ENCODE results near the gene CT47C1. TPM values are rescaled to one million over a fixed set of nuclear protein-coding genes. Genes with fewer than 3 reads are reported as not detected.

The CT47C1 gene
- total RNA-seq, 1 experiment from 2014 or later, result not detected

DNA sequence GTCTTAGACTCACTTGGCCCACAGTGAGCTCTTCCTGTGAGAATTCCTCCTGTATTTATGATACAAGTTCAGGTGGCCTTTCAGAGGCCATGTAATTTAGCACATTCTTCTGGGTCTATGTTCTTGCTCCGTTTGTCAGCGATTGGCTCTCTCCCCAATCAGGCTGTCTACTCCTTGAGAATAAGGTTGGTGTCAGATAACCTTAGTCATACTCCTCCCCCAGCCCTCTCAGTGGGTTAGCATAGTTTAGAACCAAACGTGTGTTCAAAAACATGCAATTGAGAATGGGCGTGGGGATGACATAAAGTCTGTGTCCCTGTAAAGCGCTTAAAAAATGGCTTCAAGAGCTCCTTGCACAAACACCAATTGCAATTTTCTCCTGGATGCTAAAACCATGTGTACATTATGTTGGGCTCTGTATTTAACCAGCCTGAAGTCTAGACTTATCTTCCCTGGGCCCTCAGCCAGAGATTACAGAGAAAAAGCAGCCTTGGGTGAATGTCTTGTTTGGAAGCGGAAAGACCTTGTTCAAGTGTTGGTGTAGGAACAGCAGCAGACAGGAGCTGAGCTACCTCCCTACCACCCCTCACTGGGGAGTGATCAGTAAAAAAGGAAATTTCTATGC lies 9.9 kb upstream of the CT47C1 start:
- no peak overlapping the region for H3K4me3 ChIP-seq (ENCODE audit: low read depth in 2 of 2, low read length in 2 of 2)
- DNase-seq (ENCODE audit: low read depth, low spot score) (no peak), ATAC-seq (no peak)
- no TSS peak for BruUV-seq (replicated peaks)
- H3K9me3 ChIP-seq (ENCODE audit: control insufficient read depth, insufficient read depth, low read depth, low read length), result no peaks in the 10 kb centered on the region
- in situ Hi-C loops (cut with HindIII; ENCODE audit: low pct_unique_long_range_greater_than_20kb, low sequenced_read_pairs), result no loop called here
- intact Hi-C loops (cut with micrococcal nuclease; ENCODE audit: unreplicated experiment), result no loop called here
- no peaks in the 10 kb centered on the region for H3K36me3 ChIP-seq (ENCODE audit: control insufficient read depth, insufficient read depth, low read length)
- TF ChIP-seq SIN3A (IDR thresholded peaks at IDR 0.05; ENCODE audit: borderline replicate concordance, insufficient read depth, low read depth, low read length) (no peak), POLR2AphosphoS5 (IDR thresholded peaks at IDR 0.05; ENCODE audit: low read depth, low read length) (no peak), CTCF (IDR thresholded peaks at IDR 0.05) (no peak), TCF7L2 (IDR thresholded peaks at IDR 0.05; ENCODE audit: low read depth, low read length) (no peak)
- TF ChIP-seq, protein P1, sequence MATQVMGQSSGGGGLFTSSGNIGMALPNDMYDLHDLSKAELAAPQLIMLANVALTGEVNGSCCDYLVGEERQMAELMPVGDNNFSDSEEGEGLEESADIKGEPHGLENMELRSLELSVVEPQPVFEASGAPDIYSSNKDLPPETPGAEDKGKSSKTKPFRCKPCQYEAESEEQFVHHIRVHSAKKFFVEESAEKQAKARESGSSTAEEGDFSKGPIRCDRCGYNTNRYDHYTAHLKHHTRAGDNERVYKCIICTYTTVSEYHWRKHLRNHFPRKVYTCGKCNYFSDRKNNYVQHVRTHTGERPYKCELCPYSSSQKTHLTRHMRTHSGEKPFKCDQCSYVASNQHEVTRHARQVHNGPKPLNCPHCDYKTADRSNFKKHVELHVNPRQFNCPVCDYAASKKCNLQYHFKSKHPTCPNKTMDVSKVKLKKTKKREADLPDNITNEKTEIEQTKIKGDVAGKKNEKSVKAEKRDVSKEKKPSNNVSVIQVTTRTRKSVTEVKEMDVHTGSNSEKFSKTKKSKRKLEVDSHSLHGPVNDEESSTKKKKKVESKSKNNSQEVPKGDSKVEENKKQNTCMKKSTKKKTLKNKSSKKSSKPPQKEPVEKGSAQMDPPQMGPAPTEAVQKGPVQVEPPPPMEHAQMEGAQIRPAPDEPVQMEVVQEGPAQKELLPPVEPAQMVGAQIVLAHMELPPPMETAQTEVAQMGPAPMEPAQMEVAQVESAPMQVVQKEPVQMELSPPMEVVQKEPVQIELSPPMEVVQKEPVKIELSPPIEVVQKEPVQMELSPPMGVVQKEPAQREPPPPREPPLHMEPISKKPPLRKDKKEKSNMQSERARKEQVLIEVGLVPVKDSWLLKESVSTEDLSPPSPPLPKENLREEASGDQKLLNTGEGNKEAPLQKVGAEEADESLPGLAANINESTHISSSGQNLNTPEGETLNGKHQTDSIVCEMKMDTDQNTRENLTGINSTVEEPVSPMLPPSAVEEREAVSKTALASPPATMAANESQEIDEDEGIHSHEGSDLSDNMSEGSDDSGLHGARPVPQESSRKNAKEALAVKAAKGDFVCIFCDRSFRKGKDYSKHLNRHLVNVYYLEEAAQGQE (IDR thresholded peaks at IDR 0.05; ENCODE audit: insufficient read depth in 1 of 2, low read depth in 2 of 2, low read length in 1 of 2), result no peak
- ChIA-PET POLR2A (no interaction called here), CTCF (interaction anchor here (0.6 kb wide), 1 partner anchor 9 kb away, joined by 4 read pairs; no protein-coding TSS in a partner anchor)
- no peaks in the 10 kb centered on the region for H3K27me3 ChIP-seq (ENCODE audit: control insufficient read depth, insufficient read depth, low read length)
- H3K27ac ChIP-seq (ENCODE audit: low read length), result no peak overlapping the region
- peaks cover 4% of the 10 kb centered on the region; the same call in 1 of the 2 replicates for H3K4me1 ChIP-seq (ENCODE audit: control insufficient read depth, insufficient read depth, low read length)

- DNase-seq (ENCODE audit: low read depth, low spot score), result no peak
- Histone ChIP-seq H3K4me1 (ENCODE audit: control insufficient read depth, insufficient read depth, low read length) (peaks cover 4% of the 10 kb centered on the region; the same call in 1 of the 2 replicates), H3K4me3 (ENCODE audit: low read depth in 2 of 2, low read length in 2 of 2) (no peak overlapping the region), H3K36me3 (ENCODE audit: control insufficient read depth, insufficient read depth, low read length) (no peaks in the 10 kb centered on the region), H3K27me3 (ENCODE audit: control insufficient read depth, insufficient read depth, low read length) (no peaks in the 10 kb centered on the region), H3K9me3 (ENCODE audit: control insufficient read depth, insufficient read depth, low read depth, low read length) (no peaks in the 10 kb centered on the region), H3K27ac (ENCODE audit: low read length) (no peak overlapping the region)
- POLR2A ChIA-PET, result no interaction called here
- TF ChIP-seq CTCF (IDR thresholded peaks at IDR 0.05) (no peak), POLR2AphosphoS5 (IDR thresholded peaks at IDR 0.05; ENCODE audit: low read depth, low read length) (no peak), SIN3A (IDR thresholded peaks at IDR 0.05; ENCODE audit: borderline replicate concordance, insufficient read depth, low read depth, low read length) (no peak), TCF7L2 (IDR thresholded peaks at IDR 0.05; ENCODE audit: low read depth, low read length) (no peak)
- TF ChIP-seq, protein P1 (IDR thresholded peaks at IDR 0.05; ENCODE audit: insufficient read depth in 1 of 2, low read depth in 2 of 2, low read length in 1 of 2), result no peak
- in situ Hi-C loops (cut with HindIII; ENCODE audit: low pct_unique_long_range_greater_than_20kb, low sequenced_read_pairs) (no loop called here), intact Hi-C loops (cut with micrococcal nuclease; ENCODE audit: unreplicated experiment) (no loop called here)
- CTCF ChIA-PET, result no interaction called here
- BruUV-seq (replicated peaks), result no TSS peak
- no peak for ATAC-seq
Observed at GRCh38 chrX:119063428-119063827, 9.4 kb upstream of the CT47C1 start.
